Brain microvascular endothelial cell (primary cell): ENCODE data around the gene OLIG2.
A peak's percentile ranks its signal among the peaks of the same experiment; 100 is the strongest.

Experiments used
- DNase-seq: peaks from one replicate; pipeline ENCODE4 v3.0.0-alpha.2; 2020
- H3K27ac ChIP-seq: fragments of 250-450 bp; sonication (Bioruptor Pico); 2 replicates; pipeline ENCODE4 v1.5.1; 2020; ENCODE audit warnings: mild to moderate bottlenecking, moderate library complexity
- H3K27me3 ChIP-seq: fragments of 250-450 bp; sonication (Bioruptor Pico); replicated peaks from 2 replicates; pipeline ENCODE4 v1.5.1; 2020; ENCODE audit warnings: mild to moderate bottlenecking
- H3K36me3 ChIP-seq: fragments of 250-450 bp; sonication (Bioruptor Pico); replicated peaks from 2 replicates; pipeline ENCODE4 v1.5.1; 2020; ENCODE audit warnings: mild to moderate bottlenecking
- H3K4me3 ChIP-seq: 2 replicates; pipeline ENCODE4 v1.5.1; 2011; ENCODE audit warnings: low read depth, mild to moderate bottlenecking, control low read depth, low read length, moderate library complexity
- in situ Hi-C: cut with HindIII; loops from 2 replicates; pipeline ENCODE4 v1.10.0; 2017; ENCODE audit warnings: low sequenced_read_pairs, low pct_ligation_motif_present
- TF ChIP-seq, protein P1 (sequence below): IDR thresholded peaks from 2 replicates; pipeline ENCODE4 v1.5.1; 2011; ENCODE audit warnings: low read depth, mild to moderate bottlenecking, moderate library complexity, low read length, control low read depth, inconsistent platforms; ENCODE audit errors: missing control alignments

Gene OLIG2

GRCh38 chr21:32981096-32981495 lies 44.6 kb upstream of the OLIG2 start:
- in situ Hi-C loops, result no loop called here
- Histone ChIP-seq H3K27me3 (peaks cover 6% of the 10 kb centered on the region), H3K27ac (no peak overlapping the region), H3K36me3 (no peaks in the 10 kb centered on the region), H3K4me3 (no peak overlapping the region)
- no peak for DNase-seq
- TF ChIP-seq, protein P1, sequence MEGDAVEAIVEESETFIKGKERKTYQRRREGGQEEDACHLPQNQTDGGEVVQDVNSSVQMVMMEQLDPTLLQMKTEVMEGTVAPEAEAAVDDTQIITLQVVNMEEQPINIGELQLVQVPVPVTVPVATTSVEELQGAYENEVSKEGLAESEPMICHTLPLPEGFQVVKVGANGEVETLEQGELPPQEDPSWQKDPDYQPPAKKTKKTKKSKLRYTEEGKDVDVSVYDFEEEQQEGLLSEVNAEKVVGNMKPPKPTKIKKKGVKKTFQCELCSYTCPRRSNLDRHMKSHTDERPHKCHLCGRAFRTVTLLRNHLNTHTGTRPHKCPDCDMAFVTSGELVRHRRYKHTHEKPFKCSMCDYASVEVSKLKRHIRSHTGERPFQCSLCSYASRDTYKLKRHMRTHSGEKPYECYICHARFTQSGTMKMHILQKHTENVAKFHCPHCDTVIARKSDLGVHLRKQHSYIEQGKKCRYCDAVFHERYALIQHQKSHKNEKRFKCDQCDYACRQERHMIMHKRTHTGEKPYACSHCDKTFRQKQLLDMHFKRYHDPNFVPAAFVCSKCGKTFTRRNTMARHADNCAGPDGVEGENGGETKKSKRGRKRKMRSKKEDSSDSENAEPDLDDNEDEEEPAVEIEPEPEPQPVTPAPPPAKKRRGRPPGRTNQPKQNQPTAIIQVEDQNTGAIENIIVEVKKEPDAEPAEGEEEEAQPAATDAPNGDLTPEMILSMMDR, result no peak

GRCh38 chr21:32990666-32991065 lies 35.1 kb upstream of the OLIG2 start:
- in situ Hi-C loops, result no loop called here
- Histone ChIP-seq H3K4me3 (no peak overlapping the region), H3K27ac (no peak overlapping the region), H3K27me3 (peaks cover 6% of the 10 kb centered on the region), H3K36me3 (no peaks in the 10 kb centered on the region)
- TF ChIP-seq, protein P1, result no peak
- DNase-seq, result no peak

- Histone ChIP-seq H3K27ac (no peak overlapping the region), H3K4me3 (no peak overlapping the region), H3K36me3 (no peaks in the 10 kb centered on the region), H3K27me3 (peaks cover 8% of the 10 kb centered on the region)
- DNase-seq, result no peak
- in situ Hi-C loops, result no loop called here
- TF ChIP-seq, protein P1, result no peak
These were observed 34.4 kb upstream of the OLIG2 start for GRCh38 chr21:32991361-32991760.

DNA sequence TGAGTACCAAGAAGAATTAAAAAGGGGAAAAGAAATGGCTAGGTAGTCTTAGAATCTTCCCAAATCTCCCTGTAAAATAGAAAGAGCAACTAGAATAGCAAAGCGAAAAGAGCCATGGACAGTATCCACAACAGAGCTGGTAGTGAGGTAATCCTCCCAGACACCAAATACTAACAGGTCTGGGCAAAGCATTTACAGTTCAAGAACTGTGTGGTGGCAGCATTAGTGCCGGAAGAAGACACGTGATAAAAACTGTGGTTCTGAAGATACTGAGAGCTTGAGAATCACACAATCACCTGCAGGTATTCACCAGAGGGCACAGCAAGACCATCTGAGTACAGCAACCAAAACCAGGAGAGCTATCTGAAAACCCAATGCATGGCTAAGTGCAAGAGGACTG lies 31.8 kb upstream of the OLIG2 start:
- Histone ChIP-seq H3K36me3 (no peaks in the 10 kb centered on the region), H3K27me3 (peaks cover 8% of the 10 kb centered on the region), H3K4me3 (no peak overlapping the region), H3K27ac (no peak overlapping the region)
- in situ Hi-C loops, result no loop called here
- DNase-seq, result no peak
- TF ChIP-seq, protein P1, result no peak

DNA sequence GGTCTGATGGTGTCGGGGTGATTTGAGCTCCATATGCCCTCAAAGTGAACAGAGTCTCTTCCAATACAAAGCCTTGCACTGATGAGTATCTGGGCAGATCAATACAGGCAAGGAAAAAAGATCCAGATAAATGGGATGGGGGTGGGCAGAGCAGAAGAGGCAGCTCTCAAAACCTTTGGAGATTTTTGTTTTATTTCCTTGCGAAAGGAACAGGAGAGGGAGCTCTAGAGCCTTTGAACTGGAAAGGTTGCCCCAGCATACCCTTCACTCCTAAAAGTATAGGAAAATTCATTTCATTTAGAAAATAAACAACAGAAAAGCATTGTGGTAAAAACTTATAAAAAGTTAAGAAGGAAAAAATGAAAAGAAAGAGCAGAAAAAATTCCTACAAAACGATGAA lies 31.4 kb upstream of the OLIG2 start:
- H3K27ac ChIP-seq, result no peak overlapping the region
- peak; percentile 11 for DNase-seq
- TF ChIP-seq, protein P1, result peak; percentile 69
- in situ Hi-C loops, result no loop called here
- H3K4me3 ChIP-seq, result no peak overlapping the region
- H3K36me3 ChIP-seq, result no peaks in the 10 kb centered on the region
- peaks cover 8% of the 10 kb centered on the region for H3K27me3 ChIP-seq

- DNase-seq, result no peak
- no peak overlapping the region for H3K27ac ChIP-seq
- H3K4me3 ChIP-seq, result no peak overlapping the region
- H3K36me3 ChIP-seq, result no peaks in the 10 kb centered on the region
- H3K27me3 ChIP-seq, result no peaks in the 10 kb centered on the region
- in situ Hi-C loops, result no loop called here
- TF ChIP-seq, protein P1, result no peak
These were observed 18.0 kb upstream of the OLIG2 start for GRCh38 chr21:33007747-33008146.
